Hematopoietic multipotent progenitor cell treated with erythropoietin and hydrocortisone succinate and interleukin-3 and kit ligand, for 8 days (in vitro differentiated cells): Measurements from ENCODE around the gene FBLIM1.

Experiments used
- DNase-seq: peaks from one replicate; pipeline ENCODE4 v3.0.0-alpha.2; 2015

The FBLIM1 gene

DNA sequence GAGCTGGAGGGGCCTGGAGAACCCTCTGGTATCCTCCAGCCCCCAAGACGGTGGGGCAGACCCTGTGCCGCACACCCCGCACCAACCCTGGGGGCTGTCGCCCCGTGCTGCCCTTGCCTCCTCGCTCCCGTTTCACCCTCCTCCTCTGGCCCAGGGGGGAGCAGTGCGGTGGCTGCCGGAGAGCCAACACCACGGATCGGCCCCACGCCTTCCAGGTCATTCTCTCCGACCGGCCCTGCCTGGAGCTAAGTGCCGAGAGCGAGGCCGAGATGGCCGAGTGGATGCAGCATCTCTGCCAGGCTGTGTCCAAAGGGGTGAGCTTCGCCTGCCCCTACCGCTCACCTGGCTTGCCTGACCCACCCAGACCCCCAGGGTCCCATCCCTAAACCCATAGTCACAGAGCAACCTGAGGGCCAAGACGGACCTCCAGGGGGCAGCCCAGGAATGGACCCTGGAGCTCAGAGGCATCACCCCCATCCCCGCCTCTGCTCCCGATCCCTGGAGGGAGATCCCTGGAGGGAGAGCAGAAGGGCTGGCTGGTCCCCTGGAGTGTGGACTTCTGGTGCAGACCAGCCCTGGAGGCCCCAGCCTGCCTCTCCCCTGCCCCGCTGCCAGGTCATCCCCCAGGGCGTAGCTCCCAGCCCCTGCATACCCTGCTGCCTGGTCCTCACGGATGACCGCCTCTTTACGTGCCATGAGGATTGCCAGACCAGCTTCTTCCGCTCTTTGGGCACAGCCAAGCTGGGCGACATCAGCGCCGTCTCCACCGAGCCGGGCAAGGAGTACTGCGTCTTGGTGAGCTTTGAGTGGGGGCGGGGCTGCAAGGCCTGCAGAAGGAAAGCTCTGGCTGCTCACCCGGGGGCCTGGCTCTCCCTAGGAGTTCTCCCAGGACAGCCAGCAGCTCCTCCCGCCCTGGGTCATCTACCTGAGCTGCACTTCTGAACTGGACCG is 26.6 kb upstream of the FBLIM1 start:
- no peak for DNase-seq

DNA sequence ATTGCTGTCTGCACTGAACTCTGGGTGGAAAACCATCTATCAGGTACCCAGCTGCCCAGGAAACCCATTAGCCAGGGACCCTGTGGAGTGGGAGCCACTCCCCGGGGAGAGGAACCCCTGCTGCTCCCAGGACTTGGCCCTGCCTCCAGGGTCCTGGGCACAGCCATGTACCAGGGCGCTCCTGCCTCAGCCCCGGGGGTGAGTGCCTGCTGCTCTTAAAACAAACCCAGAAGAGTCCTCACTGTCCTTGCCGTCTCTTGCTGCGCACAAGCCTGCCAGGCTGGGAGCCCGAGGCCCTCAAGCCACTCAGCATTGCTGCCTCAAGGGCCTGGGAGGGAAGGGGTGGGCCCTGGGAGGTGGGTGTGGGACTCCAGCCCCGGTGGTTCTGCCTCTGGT is 25.9 kb upstream of the FBLIM1 start:
- no peak for DNase-seq

DNA sequence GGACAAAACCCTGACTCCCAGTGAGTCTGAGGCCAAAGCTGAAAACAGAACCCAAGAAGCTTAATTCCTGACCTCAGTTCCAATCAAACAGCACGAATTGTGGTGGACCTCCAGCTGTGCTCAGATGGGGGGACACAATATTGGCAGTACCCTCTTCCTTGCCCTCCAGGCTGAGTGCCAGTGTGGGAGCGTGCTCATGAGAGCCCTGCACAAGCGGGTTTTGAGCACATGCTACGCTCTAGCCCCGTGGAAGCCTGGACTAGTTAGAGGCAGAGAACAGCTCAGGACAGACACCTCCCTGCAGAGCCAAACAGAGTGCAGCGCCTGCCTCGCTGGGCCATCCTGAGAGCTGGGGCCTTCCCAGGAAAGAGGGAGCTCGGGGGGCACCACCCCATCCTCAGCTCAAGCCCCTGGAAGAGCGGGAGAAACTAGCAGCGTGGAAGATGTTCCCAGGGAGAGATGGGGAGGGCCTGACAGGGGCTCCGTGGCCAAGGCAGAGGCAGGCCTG is 25.3 kb upstream of the FBLIM1 start:
- DNase-seq = no peak

DNA sequence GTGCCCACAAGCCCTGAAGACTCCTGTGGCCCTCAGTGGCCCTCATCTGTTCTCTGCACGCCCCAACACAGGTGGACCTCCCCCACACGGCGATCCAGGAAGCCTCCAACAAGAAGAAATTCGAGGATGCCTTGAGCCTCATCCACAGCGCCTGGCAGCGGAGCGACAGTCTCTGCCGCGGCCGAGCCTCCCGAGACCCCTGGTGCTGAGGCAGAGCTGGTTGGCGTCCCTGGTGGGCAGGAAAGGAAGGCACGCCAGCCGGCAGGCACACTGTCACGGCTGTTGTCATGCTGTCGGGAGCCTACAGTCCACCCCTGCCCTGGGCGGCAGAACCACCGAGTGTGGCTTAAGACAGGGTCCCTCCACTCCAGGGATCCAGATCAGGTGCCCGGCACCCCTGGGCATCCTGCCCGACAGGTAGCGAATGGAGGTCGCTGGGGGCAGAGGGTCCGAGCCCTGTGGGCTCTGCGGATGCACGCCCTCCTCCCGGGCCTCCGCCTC is 24.8 kb upstream of the FBLIM1 start:
- no peak for DNase-seq

DNA sequence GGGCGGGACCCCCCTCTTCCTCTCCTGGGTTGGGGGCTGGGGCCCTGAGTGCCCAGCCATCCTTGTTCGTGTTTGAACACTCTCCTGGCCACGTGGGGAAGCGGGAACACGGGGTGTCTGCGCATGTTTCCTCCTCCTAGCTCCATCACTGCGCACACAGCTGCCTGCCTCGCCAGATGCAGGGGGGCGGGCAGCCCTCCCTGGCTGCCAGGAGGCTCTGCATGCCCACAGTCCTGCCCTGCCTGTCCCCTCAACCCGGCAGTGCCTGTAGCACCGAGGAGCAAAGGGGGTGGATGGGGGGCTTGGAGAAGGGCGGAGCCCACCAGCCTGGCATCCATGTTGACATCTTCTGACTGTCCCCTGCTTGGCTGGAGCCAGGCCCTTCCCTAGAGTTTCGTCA is 24.3 kb upstream of the FBLIM1 start:
- DNase-seq = no peak

DNA sequence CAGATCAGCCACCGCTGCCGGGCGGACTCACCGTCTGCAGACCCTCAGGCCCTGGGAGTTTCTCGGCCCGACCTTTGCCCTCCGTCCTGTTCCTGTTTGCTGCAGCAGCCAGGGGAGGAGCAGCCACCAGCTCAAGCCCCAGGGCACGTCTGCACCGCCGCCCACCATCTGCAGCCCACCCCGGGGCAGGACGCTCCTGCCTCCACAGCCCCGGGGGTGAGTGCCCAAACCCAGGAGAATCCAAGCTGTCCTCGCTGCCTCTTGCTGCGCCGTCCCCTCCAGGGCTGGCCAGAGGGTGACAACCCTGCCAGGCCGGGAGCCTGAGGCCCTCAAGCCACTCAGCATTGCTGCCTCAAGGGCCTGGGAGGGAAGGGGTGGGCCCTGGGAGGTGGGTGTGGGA is 23.7 kb upstream of the FBLIM1 start:
- no peak for DNase-seq

DNA sequence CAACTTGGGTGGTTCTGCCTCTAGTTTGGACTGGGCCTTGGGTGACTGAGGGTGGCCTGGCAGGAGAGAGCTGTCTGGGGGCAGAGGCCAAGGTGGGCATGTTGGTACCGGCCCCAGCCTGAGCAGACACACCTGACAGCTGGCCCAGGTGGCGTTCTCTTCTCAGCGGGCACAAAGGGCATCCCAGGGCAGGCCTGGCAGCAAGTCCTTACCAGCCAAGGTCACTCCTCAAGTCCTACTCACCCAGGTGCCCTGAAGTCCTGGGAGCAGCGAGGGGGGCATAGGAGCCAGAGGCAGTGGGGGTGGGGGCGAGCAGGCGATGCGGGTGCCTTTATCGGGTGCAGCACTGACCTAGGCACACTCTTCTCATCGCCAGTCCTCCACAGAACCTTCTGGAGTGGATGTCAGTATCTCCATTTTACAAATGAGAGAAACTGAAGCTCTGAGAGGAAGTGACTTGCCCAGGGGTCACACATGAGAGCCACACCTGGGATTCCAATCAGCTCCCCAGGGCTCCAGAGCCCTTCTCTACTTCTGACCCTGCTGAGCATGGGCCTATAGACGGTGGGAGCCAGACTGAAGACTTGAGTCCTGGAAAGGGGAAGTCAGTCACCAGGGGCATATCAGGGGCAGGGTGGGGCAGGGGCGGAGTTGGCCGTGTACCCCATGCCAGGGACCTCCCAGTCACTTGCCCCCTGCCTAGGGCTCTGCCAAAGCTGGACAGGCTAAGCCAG is 23.1 kb upstream of the FBLIM1 start:
- no peak for DNase-seq

DNA sequence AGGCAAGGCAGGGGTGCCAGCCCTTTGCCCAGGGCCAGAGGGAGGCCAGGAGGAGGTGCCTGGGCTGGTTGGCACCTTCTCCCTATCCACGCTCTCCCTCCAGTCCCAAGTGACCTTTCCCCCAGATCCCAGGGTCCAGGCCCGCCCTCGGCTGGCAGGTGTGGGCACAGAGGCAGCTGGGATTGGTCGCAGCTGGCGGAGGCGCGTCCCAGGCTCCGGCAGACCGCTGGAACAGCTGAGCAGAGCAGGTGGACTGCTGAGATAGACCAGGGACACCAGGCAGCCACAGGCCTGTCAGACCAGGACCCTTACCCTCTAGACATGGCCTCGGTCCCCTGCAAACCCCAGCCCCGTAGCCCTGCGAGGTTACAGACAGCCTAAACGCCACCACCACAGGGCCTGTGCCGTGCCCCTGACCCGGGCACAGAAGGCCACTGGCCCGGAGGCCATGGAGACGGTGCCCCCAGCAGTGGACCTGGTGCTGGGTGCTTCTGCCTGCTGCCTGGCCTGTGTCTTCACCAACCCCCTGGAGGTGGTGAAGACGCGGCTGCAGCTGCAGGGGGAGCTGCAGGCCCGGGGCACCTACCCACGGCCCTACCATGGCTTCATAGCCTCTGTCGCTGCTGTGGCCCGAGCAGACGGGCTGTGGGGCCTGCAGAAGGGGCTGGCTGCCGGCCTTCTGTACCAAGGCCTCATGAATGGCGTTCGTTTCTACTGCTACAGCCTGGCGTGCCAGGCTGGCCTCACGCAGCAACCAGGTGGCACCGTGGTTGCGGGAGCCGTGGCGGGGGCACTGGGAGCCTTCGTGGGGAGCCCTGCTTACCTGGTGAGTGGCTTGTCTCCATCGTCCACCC is 22.3 kb upstream of the FBLIM1 start, which contains the start of gene SLC25A34:
Gene SLC25A34 (plus strand): TSS at position 221 of the 854 bp plus-strand sequence. CDS start 228 bp downstream, at position 449.
- DNase-seq = no peak

DNA sequence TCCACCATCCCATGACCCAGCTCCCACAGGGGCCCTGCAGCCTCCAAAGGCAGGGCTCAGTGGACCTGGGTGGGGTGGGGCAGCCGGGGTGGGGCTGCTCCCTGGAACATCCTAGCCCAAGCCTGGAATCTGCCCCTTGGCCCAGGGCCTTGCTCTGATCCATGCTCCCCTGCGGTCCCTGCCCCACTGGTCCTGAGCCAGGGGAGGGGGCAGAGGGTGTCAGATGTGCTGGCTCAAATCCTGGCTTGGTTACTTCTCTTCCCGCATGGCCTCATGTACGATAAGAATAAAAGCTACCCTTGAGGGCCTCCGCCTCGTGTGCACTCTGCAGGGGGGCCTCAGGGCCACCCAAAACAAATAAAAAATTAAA is 21.7 kb upstream of the FBLIM1 start:
- no peak for DNase-seq

DNA sequence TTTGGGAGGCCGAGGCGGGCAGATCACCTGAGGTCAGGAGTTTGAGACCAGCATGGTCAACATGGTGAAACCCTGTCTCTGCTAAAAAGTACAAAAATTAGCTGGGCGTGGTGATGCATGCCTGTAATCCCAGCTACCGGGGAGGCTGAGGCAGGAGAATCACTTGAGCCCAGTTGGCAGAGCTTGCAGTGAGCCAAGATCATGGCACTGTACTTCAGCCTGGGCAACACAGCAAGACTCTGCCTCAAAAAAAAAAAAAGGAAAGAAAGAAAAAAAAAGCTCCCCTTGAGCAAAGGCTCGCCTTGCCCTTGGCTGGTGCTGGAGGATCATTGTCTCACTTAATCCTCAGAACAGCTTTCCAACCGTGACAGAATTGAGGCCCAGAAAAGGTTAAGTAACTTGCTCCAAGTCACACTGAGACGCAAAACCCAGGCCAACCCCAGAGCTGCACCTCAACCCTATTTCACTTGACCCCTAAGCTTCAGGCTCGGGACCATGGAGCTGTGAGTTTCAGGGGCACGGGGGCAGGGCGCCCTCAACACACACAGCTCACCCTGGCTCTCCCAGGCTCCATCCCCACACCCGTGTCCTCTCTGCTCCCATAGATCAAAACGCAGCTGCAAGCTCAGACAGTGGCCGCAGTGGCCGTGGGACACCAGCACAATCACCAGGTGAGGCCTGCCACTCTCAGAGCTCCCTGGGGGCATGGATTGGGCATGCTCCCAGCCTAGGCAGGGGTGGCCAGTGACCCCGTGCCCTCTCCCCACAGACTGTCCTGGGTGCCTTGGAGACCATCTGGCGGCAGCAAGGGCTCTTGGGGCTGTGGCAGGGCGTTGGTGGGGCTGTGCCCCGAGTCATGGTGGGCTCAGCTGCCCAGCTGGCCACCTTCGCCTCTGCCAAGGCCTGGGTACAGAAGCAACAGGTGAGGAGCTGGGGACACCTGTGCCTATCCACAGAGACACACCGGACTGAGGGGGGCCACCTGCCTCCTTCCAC is 21.0 kb upstream of the FBLIM1 start:
- DNase-seq = no peak

DNA sequence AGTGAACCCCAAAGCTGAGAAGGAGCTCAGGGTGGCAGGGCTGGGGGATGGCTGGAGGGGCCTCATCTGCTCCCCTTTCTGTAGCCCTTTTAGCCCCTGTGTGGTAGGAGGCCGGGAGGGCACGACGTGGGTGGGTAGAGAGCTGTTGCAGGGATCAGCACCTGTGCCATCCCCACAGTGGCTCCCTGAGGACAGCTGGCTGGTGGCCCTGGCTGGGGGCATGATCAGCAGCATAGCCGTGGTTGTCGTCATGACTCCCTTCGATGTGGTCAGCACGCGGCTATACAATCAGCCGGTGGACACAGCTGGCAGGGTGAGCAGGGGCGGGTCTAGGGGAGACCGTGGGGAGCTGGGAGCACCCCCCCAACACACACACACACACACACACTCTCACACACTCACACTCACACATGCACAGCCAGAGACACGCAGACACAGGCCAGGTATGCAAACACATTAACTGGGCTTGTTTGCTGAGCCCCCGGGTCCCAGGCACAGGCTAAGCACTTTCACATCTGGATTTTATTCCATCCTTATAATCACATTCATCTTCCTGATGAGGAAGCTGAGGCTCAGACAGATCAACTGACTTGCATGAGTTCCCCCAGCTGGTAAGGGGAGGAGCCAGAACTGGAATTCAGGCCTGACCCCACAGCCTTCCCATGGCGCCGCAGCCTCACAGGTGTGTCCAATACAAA is 20.0 kb upstream of the FBLIM1 start:
- no peak for DNase-seq

DNA sequence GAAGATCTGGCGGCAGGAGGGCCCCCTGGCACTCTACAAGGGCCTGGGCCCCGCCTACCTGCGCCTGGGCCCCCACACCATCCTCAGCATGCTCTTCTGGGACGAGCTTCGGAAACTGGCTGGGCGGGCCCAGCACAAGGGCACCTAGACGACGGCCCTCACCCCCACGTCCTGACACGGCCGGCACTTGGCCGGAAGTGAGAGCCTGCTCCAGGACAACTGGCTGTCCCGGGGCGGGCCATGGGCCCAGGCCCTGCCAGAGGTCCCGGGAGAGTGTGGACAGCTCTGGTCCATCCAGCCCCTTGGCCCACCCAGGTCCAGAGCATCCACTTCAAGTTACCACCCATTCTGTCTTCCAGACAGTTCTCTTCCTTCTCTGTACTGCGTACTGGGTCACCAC is 19.3 kb upstream of the FBLIM1 start:
- no peak for DNase-seq

DNA sequence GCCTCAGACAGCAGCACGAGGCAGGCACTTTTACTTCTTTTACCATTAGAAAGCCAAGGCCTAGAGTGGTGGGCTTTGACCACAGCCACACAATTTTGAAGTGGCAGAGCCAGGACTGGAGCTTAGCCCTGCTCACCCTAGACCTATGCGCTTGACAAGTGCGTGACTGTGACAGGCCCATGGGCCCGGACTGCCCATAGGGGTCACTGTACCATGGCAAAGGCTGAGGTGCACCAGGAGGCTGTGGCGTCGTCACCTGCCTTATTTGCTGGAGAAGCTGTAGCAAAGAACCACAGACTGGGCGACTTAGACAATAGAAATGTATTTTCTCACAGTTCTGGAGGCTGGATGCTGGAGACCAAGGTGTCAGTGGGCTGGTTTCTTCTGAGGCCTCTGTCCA is 18.9 kb upstream of the FBLIM1 start:
- no peak for DNase-seq

DNA sequence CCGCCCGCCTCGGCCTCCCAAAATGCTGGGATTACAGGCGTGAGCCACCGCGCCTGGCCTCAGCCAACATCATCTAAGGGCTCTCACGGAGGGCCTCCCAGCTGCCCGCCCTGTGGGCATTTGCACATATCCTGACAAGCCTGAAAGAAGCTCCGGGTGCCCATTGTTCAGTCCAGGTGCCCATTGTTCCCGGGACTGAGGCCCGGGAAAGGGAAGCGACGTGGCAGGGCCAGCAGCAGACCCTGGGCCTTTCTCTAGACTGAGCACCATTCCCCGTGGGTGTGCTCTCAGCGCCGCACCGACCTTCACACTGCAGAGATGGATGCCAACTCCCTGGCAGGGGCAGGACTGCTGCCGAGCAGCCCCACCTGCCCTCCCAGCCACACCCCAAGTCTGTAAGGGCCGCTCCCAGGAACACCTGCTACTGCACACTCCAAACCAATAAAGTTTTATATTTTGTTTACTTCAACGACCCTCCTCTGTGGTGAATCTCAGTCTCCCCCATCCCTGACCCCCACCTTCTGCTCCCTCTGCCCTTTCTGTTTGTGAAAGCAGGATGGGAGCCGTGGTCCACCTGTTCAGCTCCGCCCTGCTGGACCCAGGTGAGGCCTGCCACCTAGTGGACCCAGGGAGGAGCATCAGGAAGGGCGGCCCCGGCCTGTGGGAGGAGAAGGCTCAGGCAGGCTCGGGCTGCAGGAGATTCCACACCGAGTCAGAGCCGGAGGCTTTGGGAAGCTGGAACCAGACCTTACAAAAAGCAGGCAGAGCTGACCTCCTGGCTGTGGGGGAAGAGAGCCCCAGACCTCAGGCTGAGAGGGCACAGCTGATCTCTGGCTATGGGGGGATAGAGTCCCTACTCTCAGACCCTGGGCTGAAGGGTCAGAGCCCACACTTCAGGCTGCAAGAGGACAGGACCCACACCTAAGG is 17.4 kb upstream of the FBLIM1 start:
- DNase-seq = peak; percentile 65

DNA sequence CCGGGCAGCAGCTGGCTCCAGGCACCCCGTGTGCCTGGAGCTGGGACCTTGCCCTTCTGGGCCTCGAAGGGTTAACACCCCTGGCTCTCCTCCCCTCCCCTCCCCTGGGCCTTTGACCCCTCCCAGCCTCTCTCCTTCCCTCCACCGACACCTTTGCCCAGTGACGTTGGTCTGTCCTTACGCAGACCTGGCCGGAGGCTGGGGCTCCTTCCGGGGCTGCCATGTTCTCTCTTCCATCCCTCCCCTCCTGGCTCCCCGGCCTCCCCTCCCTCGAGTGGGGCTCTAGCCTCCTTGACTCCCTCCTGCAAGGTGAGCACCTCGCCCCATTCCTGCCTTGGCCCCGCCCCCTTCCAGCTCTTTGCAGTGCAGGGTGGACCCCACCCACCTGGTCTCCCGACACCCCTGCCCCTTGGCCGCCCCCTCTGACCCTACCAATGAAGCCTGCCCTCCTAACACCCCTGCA is 16.2 kb upstream of the FBLIM1 start, which contains the start of gene TMEM82:
Gene TMEM82 (plus strand): TSS at position 161 of the 463 bp plus-strand sequence. CDS start 61 bp downstream, at position 222.
- DNase-seq = no peak

DNA sequence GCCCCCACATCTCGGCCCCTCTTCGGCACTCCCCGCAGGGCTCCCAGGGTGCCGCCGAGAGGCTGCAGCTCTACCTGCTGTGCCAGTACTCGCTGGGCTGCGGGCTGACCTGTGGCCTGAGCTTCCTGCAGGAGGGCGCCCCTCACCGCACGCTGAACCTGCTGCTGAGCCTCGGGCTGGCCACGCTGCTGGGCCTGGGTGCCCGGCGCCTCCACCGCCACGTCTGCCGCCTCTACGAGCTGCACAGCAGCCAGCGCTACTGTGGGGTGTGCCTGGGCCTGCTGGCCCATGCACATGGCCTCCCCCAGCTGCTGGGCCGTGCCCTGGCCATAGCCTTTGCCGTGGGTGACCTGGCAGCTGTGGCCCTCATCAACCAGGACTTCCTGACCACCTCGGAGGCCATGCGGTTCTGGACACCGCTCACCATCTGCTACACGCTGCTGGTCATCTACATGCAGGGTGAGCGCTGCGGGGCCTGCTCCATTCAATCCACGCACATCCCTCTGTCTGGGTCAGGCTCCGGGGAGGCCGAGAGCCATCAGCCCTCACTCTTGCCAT is 14.4 kb upstream of the FBLIM1 start:
- no peak for DNase-seq

DNA sequence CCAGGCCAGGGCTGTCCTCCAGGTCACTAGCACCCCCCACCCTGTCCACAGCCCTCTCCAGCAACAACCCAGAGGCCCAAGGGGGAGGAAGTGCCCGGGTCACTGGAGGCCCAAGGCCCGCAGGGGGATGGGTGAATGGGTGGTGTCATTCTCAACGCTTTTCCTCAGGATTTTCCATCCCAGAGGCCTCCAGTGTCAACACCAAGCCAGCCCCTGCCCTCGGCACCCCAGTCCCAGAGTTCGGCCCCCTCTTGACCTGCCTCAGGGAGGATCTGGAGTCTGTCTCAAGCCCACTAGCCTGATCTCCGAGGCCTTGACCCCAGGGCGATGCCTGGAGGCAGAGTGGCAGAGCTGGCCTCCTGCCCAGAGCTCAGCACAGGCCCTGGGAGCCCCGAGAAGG is 11.2 kb upstream of the FBLIM1 start:
- no peak for DNase-seq

DNA sequence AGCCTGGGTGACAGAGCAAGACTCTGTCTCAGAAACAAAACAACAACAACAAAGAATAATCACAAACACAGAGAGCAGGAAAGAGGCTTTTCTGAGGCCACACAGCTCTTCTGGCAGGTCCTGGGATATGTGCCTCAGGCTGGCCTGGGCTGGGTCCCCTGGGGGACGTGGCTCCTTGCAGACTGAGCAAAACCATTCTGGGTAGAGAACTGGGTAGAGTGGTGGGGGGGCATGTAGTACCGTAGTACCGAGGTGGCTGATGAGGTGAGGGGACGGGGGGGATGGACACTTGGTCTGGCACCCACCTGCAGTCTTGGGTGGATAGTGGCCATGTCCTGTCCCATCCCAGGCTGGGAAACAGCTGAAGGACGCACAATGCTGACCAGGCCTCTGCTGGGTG is 10.3 kb upstream of the FBLIM1 start:
- DNase-seq = no peak
